Kidney (tissue), 14 donors: ENCODE data around the gene RNF186. TPM values are rescaled to one million over a fixed set of nuclear protein-coding genes. Genes with fewer than 3 reads are reported as not detected.
"Not testable (repeated sequence)": the region's sequence is repeated elsewhere in the genome, so short reads cannot be mapped to it uniquely, and the experiment has no call there.

Experiments used
- DNase-seq, 5 donors: peaks; one replicate each; pipeline ENCODE4 v3.0.0-alpha.2; 2013 to 2020
- FAIRE-seq: peaks from 2 replicates; lab custom pipeline; 2012; peaks lifted over from hg19 to GRCh38; lab: Jason Lieb, UNC
- H3K27ac ChIP-seq, 2 donors: one replicate each; pipeline ENCODE4 v1.7.0; 2013; ENCODE audit warnings: low read depth in 2 of 2, low read length in 2 of 2, inconsistent platforms in 1 of 2
- H3K27me3 ChIP-seq: one replicate; pipeline ENCODE4 v1.7.1; 2013; ENCODE audit warnings: low read length, inconsistent platforms; ENCODE audit not compliant: control insufficient read depth, insufficient read depth
- H3K36me3 ChIP-seq, 3 donors: one replicate each; pipeline versions ENCODE4 v1.7.0 to v1.7.1; 2013; ENCODE audit warnings: low read length in 3 of 3, control low read depth in 1 of 3, inconsistent platforms in 1 of 3; ENCODE audit not compliant: insufficient read depth in 3 of 3, control insufficient read depth in 2 of 3
- H3K4me1 ChIP-seq, 3 donors: one replicate each; pipeline versions ENCODE4 v1.7.0 to v1.7.1; 2013; ENCODE audit warnings: low read length in 3 of 3, inconsistent platforms in 1 of 3, low read depth in 1 of 3; ENCODE audit not compliant: control insufficient read depth in 2 of 3, insufficient read depth in 2 of 3
- H3K4me3 ChIP-seq, 3 donors: one replicate each; pipeline versions ENCODE4 v1.7.0 to v1.8.1; 2013; ENCODE audit warnings: low read length in 3 of 3, control low read depth in 1 of 3, inconsistent platforms in 1 of 3
- H3K9ac ChIP-seq, 3 donors: one replicate each; pipeline versions ENCODE4 v1.7.0 to v1.7.1; 2013; ENCODE audit warnings: low read length in 3 of 3, control low read depth in 1 of 3, inconsistent platforms in 1 of 3
- H3K9me3 ChIP-seq, 3 donors: one replicate each; pipeline versions ENCODE4 v1.7.0 to v1.7.1; 2013; ENCODE audit warnings: low read length in 3 of 3, control low read depth in 1 of 3, inconsistent platforms in 1 of 3; ENCODE audit not compliant: control insufficient read depth in 2 of 3, insufficient read depth in 1 of 3
- intact Hi-C: fragments of 100-400 bp; cut with DNase I; formaldehyde crosslinking; loops from one replicate; pipeline ENCODE4 v1.11.1; 2022
- polyA plus RNA-seq: library from polyadenylated mRNA; stranded (reverse); fragments of 350-450 nt; fragmentation: Illumina TruSeq; extraction: RNeasy Lipid Tissue Mini Kit (QIAGEN cat#74804); gene quantifications from one replicate; pipeline ENCODE4 v1.2.3, GENCODE V29; 2014; ENCODE audit warnings: low read depth, low replicate concordance; ENCODE audit not compliant: insufficient read depth
- total RNA-seq: library from RNA; stranded (reverse); fragmentation: NEBNext Ultra II Directional; extraction: Animal tissue kit (Norgen Biotek cat#: 25700); gene quantifications from one replicate; pipeline ENCODE4 v1.2.1, GENCODE V29; 2021
- TF ChIP-seq, protein P1 (sequence below): IDR thresholded peaks from 3 replicates; pipeline ENCODE4 v1.5.1; 2012; ENCODE audit warnings: mild to moderate bottlenecking, moderate library complexity, borderline replicate concordance; ENCODE audit not compliant: insufficient read depth; ENCODE audit errors: extremely low read depth
- donor health status: control.
- donor health status: control.
- donor health status: control.
- donor health status: control.
- donor health status: control.
- donor health status: DM: yes; HTN: yes; CAD: no.
- donor health status: Normal renal cell carcinoma (clear cell type).

Gene RNF186
- total and polyA plus RNA-seq, 2 donors from 2014 or later, result 2.7 to 111 TPM

DNA sequence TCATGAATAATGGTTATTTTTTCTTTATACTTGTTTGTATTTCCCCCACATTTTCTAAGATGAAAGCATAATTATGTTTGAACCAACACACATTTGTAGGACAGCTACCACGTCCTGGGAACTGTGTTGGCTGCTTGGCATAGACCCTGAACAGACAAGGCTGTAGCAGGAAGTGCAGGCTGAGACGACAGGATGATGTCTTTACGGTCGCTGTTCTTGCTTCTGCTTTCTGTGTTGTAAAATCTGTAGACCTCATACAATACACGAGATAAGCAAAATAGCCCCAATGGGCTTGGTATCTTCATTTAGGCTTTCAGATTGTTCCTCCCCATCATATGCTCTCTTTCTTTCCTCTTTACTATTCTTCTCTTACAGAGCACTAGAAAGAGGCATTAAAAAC lies 43.8 kb upstream of the RNF186 start:
- Histone ChIP-seq H3K4me1 (no peaks in the 10 kb centered on the region), H3K36me3 (no peaks in the 10 kb centered on the region), H3K27me3 (no peaks in the 10 kb centered on the region), H3K4me3 (no peak overlapping the region), H3K9me3 (peaks cover 0 to 4% (median 0%) of the 10 kb centered on the region in 3 donors), H3K27ac (no peak overlapping the region), H3K9ac (no peak overlapping the region)
- TF ChIP-seq, protein P1, sequence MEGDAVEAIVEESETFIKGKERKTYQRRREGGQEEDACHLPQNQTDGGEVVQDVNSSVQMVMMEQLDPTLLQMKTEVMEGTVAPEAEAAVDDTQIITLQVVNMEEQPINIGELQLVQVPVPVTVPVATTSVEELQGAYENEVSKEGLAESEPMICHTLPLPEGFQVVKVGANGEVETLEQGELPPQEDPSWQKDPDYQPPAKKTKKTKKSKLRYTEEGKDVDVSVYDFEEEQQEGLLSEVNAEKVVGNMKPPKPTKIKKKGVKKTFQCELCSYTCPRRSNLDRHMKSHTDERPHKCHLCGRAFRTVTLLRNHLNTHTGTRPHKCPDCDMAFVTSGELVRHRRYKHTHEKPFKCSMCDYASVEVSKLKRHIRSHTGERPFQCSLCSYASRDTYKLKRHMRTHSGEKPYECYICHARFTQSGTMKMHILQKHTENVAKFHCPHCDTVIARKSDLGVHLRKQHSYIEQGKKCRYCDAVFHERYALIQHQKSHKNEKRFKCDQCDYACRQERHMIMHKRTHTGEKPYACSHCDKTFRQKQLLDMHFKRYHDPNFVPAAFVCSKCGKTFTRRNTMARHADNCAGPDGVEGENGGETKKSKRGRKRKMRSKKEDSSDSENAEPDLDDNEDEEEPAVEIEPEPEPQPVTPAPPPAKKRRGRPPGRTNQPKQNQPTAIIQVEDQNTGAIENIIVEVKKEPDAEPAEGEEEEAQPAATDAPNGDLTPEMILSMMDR, result no peak
- DNase-seq (no peak), FAIRE-seq (no peak)
- intact Hi-C loops, result no loop called here

DNA sequence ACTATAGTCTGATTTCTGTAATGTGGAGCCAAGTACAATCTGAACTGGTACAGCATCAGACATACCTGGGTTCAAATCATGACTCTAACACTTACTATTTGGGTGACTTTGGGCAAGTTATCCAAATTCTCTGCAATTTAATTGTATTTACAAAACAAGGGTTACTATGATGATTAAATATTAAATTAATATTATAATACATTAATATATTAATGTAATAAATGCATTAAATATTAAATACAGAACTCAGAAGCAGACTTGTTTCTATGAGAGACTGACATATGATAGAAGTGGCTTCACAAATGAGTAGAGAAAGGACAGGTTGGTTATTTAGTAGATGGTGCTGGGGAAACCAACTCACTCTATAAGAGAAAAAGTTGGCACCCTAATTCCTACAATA lies 39.8 kb upstream of the RNF186 start:
- Histone ChIP-seq H3K4me1 (no peaks in the 10 kb centered on the region), H3K27me3 (no peaks in the 10 kb centered on the region), H3K9ac (no peak overlapping the region), H3K27ac (no peak overlapping the region), H3K9me3 (no peaks in the 10 kb centered on the region), H3K4me3 (no peak overlapping the region), H3K36me3 (no peaks in the 10 kb centered on the region)
- FAIRE-seq, result no peak
- TF ChIP-seq, protein P1, result no peak
- no peak for DNase-seq
- intact Hi-C loops, result no loop called here

DNA sequence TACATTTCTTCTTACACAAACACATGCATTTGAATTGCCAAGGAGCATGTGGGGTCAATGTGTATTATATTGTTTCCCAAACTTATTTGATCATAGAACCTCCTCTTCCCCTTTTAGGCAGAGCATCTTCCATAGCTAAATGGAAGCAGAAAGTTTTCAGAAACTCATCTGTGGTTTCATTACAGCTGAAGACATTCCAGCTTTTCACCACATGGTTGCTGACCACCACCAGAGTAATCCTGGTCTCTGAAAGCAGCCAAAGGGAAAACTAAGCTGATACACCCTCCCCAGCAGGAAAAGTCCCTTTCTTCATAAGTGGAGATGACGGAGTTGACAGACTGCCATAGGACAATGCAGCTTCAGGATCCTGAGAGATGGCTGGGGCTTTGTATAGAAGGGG lies 37.0 kb upstream of the RNF186 start:
- no peaks in the 10 kb centered on the region for H3K27me3 ChIP-seq
- FAIRE-seq, result no peak
- H3K4me1 ChIP-seq, result no peaks in the 10 kb centered on the region
- no peak for DNase-seq
- H3K9ac ChIP-seq, result no peak overlapping the region
- intact Hi-C loops, result no loop called here
- H3K27ac ChIP-seq, result no peak overlapping the region
- TF ChIP-seq, protein P1, result no peak
- no peak overlapping the region for H3K4me3 ChIP-seq
- H3K36me3 ChIP-seq, result no peaks in the 10 kb centered on the region
- H3K9me3 ChIP-seq, result no peaks in the 10 kb centered on the region

DNA sequence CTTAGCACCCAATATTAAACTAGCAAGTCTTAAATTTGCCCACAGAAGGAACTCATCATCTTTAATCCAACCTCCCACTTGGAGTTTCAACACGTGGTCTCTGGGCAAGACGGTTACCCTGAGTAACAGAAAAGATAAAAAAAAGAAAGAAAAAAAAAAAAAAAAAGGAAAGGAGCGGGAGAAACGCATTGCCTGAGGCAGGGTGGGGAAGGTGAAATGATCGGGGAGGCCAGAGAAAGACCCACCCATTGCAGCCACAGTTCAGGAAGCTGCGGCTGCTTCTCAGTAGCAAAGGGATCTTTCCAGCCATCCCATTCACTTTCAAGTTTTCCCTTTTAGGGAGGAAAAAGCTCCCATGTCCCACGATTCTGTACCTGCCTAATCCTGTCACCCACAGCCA lies 35.1 kb upstream of the RNF186 start:
- FAIRE-seq, result no peak

DNA sequence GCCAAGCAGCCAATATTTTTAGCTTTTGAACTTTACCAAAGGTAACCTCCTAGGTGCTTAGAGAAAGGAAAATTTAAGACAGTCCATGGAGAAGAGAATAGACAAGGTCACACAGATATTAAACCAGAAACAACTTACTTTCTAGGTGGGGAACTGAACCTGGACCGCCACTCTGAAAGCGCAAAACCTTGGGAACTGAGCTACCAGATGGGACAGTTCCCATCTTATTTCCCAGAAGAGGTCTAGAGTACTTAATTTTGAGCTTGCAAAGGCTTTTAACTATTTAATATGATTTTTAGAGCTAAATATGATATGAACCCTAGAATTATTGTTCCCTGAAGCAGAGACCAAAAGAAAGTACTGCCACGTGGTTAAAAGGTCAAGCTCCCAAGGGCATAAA lies 34.2 kb upstream of the RNF186 start:
- H3K36me3 ChIP-seq, DNase-seq, H3K4me3 ChIP-seq, H3K27ac ChIP-seq, H3K9me3 ChIP-seq, FAIRE-seq, H3K27me3 ChIP-seq, intact Hi-C loops, H3K9ac ChIP-seq: not testable (repeated sequence)
- peaks cover 2 to 14% (median 4%) of the 10 kb centered on the region in 3 donors for H3K4me1 ChIP-seq

More for the DNA sequence above, 35.1 kb upstream of the RNF186 start:
- H3K27me3 ChIP-seq, result no peaks in the 10 kb centered on the region
- intact Hi-C loops, result no loop called here
- no peaks in the 10 kb centered on the region for H3K9me3 ChIP-seq
- TF ChIP-seq, protein P1, result no peak
- no peak overlapping the region for H3K4me3 ChIP-seq
- H3K4me1 ChIP-seq, result peaks cover 0 to 7% (median under 1%) of the 10 kb centered on the region in 3 donors
- DNase-seq, result no peak
- H3K27ac ChIP-seq, result no peak overlapping the region
- H3K9ac ChIP-seq, result no peak overlapping the region
- no peaks in the 10 kb centered on the region for H3K36me3 ChIP-seq
